ENCODE data around the gene EN1. TPM values are rescaled to one million over a fixed set of nuclear protein-coding genes. Genes with fewer than 3 reads are reported as not detected.

EN1 gene
- total RNA-seq, 1 experiment from 2014 or later, result not detected

GRCh38 chr2:118837621-118838020, 9.8 kb downstream of the EN1 start:
- H3K9me3 ChIP-seq (ENCODE audit: low read depth, low read length, poor library complexity, severe bottlenecking), result no peaks in the 10 kb centered on the region
- no peaks in the 10 kb centered on the region for H3K36me3 ChIP-seq (ENCODE audit: insufficient read depth, low read length, poor library complexity, severe bottlenecking)
- POLR2A ChIA-PET (ENCODE audit: low non-redundant PET), result no interaction called here
- H3K4me3 ChIP-seq (ENCODE audit: low read depth, low read length, poor library complexity, severe bottlenecking), result no peak overlapping the region
- no peaks in the 10 kb centered on the region for H3K4me1 ChIP-seq (ENCODE audit: insufficient read depth, low read length, poor library complexity, severe bottlenecking)
- H3K27ac ChIP-seq (ENCODE audit: low read depth, low read length, poor library complexity, severe bottlenecking), result no peak overlapping the region
- peaks cover 62% of the 10 kb centered on the region for H3K27me3 ChIP-seq (replicated peaks; ENCODE audit: insufficient read depth, low read depth, low read length, poor library complexity)
- intact Hi-C loops (cut with micrococcal nuclease; ENCODE audit: unreplicated experiment), result no loop called here
- TF ChIP-seq EZH2 (IDR thresholded peaks at IDR 0.05; ENCODE audit: borderline replicate concordance, low read depth, low read length, poor library complexity, severe bottlenecking) (no peak), CTCF (conservative IDR thresholded peaks at IDR 0.05; ENCODE audit: low read depth, low read length) (no peak)
- no TSS peak for BruUV-seq (replicated peaks)
- CTCF ChIA-PET, result no interaction called here
- DNase-seq (ENCODE audit: low spot score), result no peak

GRCh38 chr2:118837067-118837466, 10.4 kb downstream of the EN1 start:
- no peaks in the 10 kb centered on the region for H3K4me1 ChIP-seq (ENCODE audit: insufficient read depth, low read length, poor library complexity, severe bottlenecking)
- no peaks in the 10 kb centered on the region for H3K9me3 ChIP-seq (ENCODE audit: low read depth, low read length, poor library complexity, severe bottlenecking)
- CTCF ChIA-PET, result no interaction called here
- no peak overlapping the region for H3K4me3 ChIP-seq (ENCODE audit: low read depth, low read length, poor library complexity, severe bottlenecking)
- intact Hi-C loops (cut with micrococcal nuclease; ENCODE audit: unreplicated experiment), result no loop called here
- TF ChIP-seq CTCF (conservative IDR thresholded peaks at IDR 0.05; ENCODE audit: low read depth, low read length) (no peak), EZH2 (IDR thresholded peaks at IDR 0.05; ENCODE audit: borderline replicate concordance, low read depth, low read length, poor library complexity, severe bottlenecking) (no peak)
- no peaks in the 10 kb centered on the region for H3K36me3 ChIP-seq (ENCODE audit: insufficient read depth, low read length, poor library complexity, severe bottlenecking)
- POLR2A ChIA-PET (ENCODE audit: low non-redundant PET), result no interaction called here
- no peak overlapping the region for H3K27ac ChIP-seq (ENCODE audit: low read depth, low read length, poor library complexity, severe bottlenecking)
- peaks cover 64% of the 10 kb centered on the region for H3K27me3 ChIP-seq (replicated peaks; ENCODE audit: insufficient read depth, low read depth, low read length, poor library complexity)
- DNase-seq (ENCODE audit: low spot score), result no peak
- BruUV-seq (replicated peaks), result no TSS peak

- CTCF ChIA-PET, result no interaction called here
- Histone ChIP-seq H3K4me1 (ENCODE audit: insufficient read depth, low read length, poor library complexity, severe bottlenecking) (no peaks in the 10 kb centered on the region), H3K27me3 (replicated peaks; ENCODE audit: insufficient read depth, low read depth, low read length, poor library complexity) (peaks cover 69% of the 10 kb centered on the region), H3K36me3 (ENCODE audit: insufficient read depth, low read length, poor library complexity, severe bottlenecking) (no peaks in the 10 kb centered on the region), H3K9me3 (ENCODE audit: low read depth, low read length, poor library complexity, severe bottlenecking) (no peaks in the 10 kb centered on the region), H3K27ac (ENCODE audit: low read depth, low read length, poor library complexity, severe bottlenecking) (no peak overlapping the region), H3K4me3 (ENCODE audit: low read depth, low read length, poor library complexity, severe bottlenecking) (no peak overlapping the region)
- TF ChIP-seq EZH2 (IDR thresholded peaks at IDR 0.05; ENCODE audit: borderline replicate concordance, low read depth, low read length, poor library complexity, severe bottlenecking) (no peak), CTCF (conservative IDR thresholded peaks at IDR 0.05; ENCODE audit: low read depth, low read length) (no peak)
- POLR2A ChIA-PET (ENCODE audit: low non-redundant PET), result no interaction called here
- intact Hi-C loops (cut with micrococcal nuclease; ENCODE audit: unreplicated experiment), result no loop called here
- DNase-seq (ENCODE audit: low spot score), result no peak
- no TSS peak for BruUV-seq (replicated peaks)
Observed at GRCh38 chr2:118836411-118836930, 11.0 kb downstream of the EN1 start.
